Measurements from ENCODE around the gene DDB1.

DDB1 gene

GRCh38 chr11:61364012-61364675 lies 31.2 kb upstream of the DDB1 start:
- TF ChIP-seq JUND (IDR thresholded peaks at IDR 0.05; ENCODE audit: low read depth), result no peak
- no peak for DNase-seq (ENCODE audit: low read depth in 1 of 2, low spot score in 1 of 2)
- in situ Hi-C loops (cut with HindIII; ENCODE audit: low pct_unique_long_range_greater_than_20kb, low sequenced_read_pairs), result no loop called here

GRCh38 chr11:61362542-61362875 lies 29.6 kb upstream of the DDB1 start:
- TF ChIP-seq JUND (IDR thresholded peaks at IDR 0.05; ENCODE audit: low read depth), result no peak
- in situ Hi-C loops (cut with HindIII; ENCODE audit: low pct_unique_long_range_greater_than_20kb, low sequenced_read_pairs), result no loop called here
- DNase-seq (ENCODE audit: low read depth in 1 of 2, low spot score in 1 of 2), result peak in 1 of 2 experiments; percentile 57

GRCh38 chr11:61361741-61362541 lies 29.0 kb upstream of the DDB1 start, which contains the start of the genes CYB561A3 and TMEM138:
TSS of gene CYB561A3 (minus strand) at chr11:61361882. CDS start at chr11:61356713, 5,169 bp downstream.
TSS of gene TMEM138 (plus strand) at chr11:61362374. CDS start at chr11:61364391, 2,017 bp downstream.
- no peak for TF ChIP-seq JUND (IDR thresholded peaks at IDR 0.05; ENCODE audit: low read depth)
- in situ Hi-C loops (cut with HindIII; ENCODE audit: low pct_unique_long_range_greater_than_20kb, low sequenced_read_pairs), result no loop called here

GRCh38 chr11:61361237-61361740 lies 28.4 kb upstream of the DDB1 start:
- in situ Hi-C loops (cut with HindIII; ENCODE audit: low pct_unique_long_range_greater_than_20kb, low sequenced_read_pairs), result no loop called here
- no peak for DNase-seq (ENCODE audit: low read depth in 1 of 2, low spot score in 1 of 2)
- no peak for TF ChIP-seq JUND (IDR thresholded peaks at IDR 0.05; ENCODE audit: low read depth)

More at GRCh38 chr11:61361741-61362541, 29.0 kb upstream of the DDB1 start, which contains the start of the genes CYB561A3 and TMEM138:
- DNase-seq (ENCODE audit: low read depth in 1 of 2, low spot score in 1 of 2), result peak; percentile 90 to 97

- no peak for DNase-seq (ENCODE audit: low read depth in 1 of 2, low spot score in 1 of 2)
- in situ Hi-C loops (cut with HindIII; ENCODE audit: low pct_unique_long_range_greater_than_20kb, low sequenced_read_pairs), result no loop called here
- TF ChIP-seq JUND (IDR thresholded peaks at IDR 0.05; ENCODE audit: low read depth), result no peak
These were observed 26.6 kb upstream of the DDB1 start for GRCh38 chr11:61359516-61359915.

- DNase-seq (ENCODE audit: low read depth in 1 of 2, low spot score in 1 of 2), result no peak
- TF ChIP-seq JUND (IDR thresholded peaks at IDR 0.05; ENCODE audit: low read depth), result no peak
- in situ Hi-C loops (cut with HindIII; ENCODE audit: low pct_unique_long_range_greater_than_20kb, low sequenced_read_pairs), result no loop called here
These were observed 25.7 kb upstream of the DDB1 start for GRCh38 chr11:61358566-61358965.

- no peak for TF ChIP-seq JUND (IDR thresholded peaks at IDR 0.05; ENCODE audit: low read depth)
- in situ Hi-C loops (cut with HindIII; ENCODE audit: low pct_unique_long_range_greater_than_20kb, low sequenced_read_pairs), result no loop called here
- no peak for DNase-seq (ENCODE audit: low read depth in 1 of 2, low spot score in 1 of 2)
These were observed 25.0 kb upstream of the DDB1 start for GRCh38 chr11:61357894-61358239.

- no peak for DNase-seq (ENCODE audit: low read depth in 1 of 2, low spot score in 1 of 2)
- no peak for TF ChIP-seq JUND (IDR thresholded peaks at IDR 0.05; ENCODE audit: low read depth)
These were observed 24.5 kb upstream of the DDB1 start for GRCh38 chr11:61357233-61357893.

GRCh38 chr11:61356706-61357105 lies 23.8 kb upstream of the DDB1 start:
- no peak for TF ChIP-seq JUND (IDR thresholded peaks at IDR 0.05; ENCODE audit: low read depth)
- no peak for DNase-seq (ENCODE audit: low read depth in 1 of 2, low spot score in 1 of 2)
- in situ Hi-C loops (cut with HindIII; ENCODE audit: low pct_unique_long_range_greater_than_20kb, low sequenced_read_pairs), result no loop called here

More at GRCh38 chr11:61357233-61357893, 24.5 kb upstream of the DDB1 start:
- in situ Hi-C loops (cut with HindIII; ENCODE audit: low pct_unique_long_range_greater_than_20kb, low sequenced_read_pairs), result no loop called here

- no peak for DNase-seq (ENCODE audit: low read depth in 1 of 2, low spot score in 1 of 2)
- TF ChIP-seq JUND (IDR thresholded peaks at IDR 0.05; ENCODE audit: low read depth), result no peak
- in situ Hi-C loops (cut with HindIII; ENCODE audit: low pct_unique_long_range_greater_than_20kb, low sequenced_read_pairs), result no loop called here
These were observed 21.3 kb upstream of the DDB1 start for GRCh38 chr11:61354208-61354607.

GRCh38 chr11:61353131-61354067 lies 20.5 kb upstream of the DDB1 start:
- in situ Hi-C loops (cut with HindIII; ENCODE audit: low pct_unique_long_range_greater_than_20kb, low sequenced_read_pairs), result no loop called here
- TF ChIP-seq JUND (IDR thresholded peaks at IDR 0.05; ENCODE audit: low read depth), result no peak
- no peak for DNase-seq (ENCODE audit: low read depth in 1 of 2, low spot score in 1 of 2)

- no peak for TF ChIP-seq JUND (IDR thresholded peaks at IDR 0.05; ENCODE audit: low read depth)
- no peak for DNase-seq (ENCODE audit: low read depth in 1 of 2, low spot score in 1 of 2)
- in situ Hi-C loops (cut with HindIII; ENCODE audit: low pct_unique_long_range_greater_than_20kb, low sequenced_read_pairs), result no loop called here
These were observed 19.1 kb upstream of the DDB1 start for GRCh38 chr11:61352038-61352437.
